ENCODE measurements around the gene HCRTR1.

The HCRTR1 gene

DNA sequence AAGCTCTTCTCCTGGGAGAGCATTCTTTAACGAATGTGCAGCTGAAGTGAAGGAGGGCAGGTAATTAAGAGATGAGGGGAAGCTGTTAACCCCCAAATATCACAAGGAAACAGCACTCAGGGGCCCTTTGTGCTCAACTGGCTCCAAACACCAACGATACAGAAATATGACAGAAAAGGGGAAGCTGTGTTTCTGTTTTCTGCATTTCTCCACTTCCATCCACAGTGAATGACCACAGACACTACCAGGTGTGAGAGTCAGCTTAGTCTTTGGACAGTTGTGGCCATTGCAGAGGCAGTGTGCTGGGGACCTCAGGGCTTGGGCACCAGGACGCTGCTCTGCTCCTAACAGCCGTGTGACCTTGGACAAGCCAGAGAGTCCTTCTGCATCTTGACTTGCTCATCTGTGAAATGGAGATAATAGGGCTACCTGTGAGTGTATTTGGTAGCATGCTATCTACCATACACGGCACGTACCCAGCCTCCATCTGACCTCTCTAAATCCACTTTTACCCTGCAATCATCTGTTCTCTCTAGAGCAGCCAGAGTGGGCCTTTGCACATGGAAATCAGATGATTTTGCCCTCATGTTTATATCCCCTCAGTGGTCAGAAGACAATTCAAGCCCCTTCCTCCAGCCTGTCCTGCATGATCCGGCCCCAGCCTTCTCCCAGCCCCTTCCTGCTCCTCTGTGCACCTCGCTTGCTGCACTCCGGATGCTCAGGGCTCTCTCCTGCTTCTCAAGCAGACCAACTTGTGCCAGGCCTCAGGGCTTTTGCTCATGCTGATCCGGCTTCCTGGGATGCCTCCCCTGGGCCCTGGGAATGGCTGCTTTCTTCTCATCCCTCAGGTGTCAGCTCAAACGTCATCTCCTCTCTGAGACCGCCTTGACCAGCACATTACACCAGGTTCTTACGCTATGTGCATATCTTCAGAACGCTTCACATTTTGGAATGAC lies 45.9 kb upstream of the HCRTR1 start:
- no peak for TF ChIP-seq ZFX (IDR thresholded peaks at IDR 0.05; ENCODE audit: borderline replicate concordance)
- TF ChIP-seq, protein P1, sequence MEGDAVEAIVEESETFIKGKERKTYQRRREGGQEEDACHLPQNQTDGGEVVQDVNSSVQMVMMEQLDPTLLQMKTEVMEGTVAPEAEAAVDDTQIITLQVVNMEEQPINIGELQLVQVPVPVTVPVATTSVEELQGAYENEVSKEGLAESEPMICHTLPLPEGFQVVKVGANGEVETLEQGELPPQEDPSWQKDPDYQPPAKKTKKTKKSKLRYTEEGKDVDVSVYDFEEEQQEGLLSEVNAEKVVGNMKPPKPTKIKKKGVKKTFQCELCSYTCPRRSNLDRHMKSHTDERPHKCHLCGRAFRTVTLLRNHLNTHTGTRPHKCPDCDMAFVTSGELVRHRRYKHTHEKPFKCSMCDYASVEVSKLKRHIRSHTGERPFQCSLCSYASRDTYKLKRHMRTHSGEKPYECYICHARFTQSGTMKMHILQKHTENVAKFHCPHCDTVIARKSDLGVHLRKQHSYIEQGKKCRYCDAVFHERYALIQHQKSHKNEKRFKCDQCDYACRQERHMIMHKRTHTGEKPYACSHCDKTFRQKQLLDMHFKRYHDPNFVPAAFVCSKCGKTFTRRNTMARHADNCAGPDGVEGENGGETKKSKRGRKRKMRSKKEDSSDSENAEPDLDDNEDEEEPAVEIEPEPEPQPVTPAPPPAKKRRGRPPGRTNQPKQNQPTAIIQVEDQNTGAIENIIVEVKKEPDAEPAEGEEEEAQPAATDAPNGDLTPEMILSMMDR (IDR thresholded peaks at IDR 0.05), result no peak
- no peak overlapping the region for H3K27ac ChIP-seq

DNA sequence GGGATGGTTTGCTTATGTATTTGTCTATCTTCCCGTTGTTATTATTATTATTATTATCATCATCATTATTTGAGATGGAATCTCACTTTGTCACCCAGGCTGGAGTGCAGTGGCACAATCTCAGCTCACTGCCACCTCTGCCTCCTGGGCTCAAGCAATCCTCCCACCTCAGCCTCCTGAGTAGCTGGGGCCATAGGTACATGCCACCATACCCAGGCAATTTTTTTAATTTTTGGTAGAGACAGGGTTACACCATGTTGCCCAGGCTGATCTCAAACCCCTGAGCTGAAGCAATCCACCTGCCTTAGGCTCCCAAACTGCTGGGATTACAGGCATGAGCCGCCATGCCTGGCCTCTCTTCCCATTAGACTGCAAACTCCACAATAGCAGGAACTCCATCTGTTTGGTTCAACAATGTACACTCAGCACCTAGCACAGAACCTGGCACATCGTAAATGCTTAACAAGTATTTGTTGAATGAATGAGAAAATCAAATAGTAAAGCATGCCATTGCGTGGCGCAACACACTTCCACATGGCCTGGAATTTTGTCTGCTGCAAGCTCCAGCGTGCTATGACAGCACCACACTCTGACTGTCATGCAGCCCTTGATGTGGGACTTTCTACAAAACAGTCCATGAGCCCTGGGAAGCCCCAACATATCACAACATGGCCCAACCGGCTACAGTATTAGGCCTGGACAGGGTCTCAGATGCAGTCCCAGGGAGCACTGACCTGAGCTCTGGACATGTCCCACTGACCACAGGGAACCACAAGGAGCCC lies 45.0 kb upstream of the HCRTR1 start:
- TF ChIP-seq, protein P1 (IDR thresholded peaks at IDR 0.05), result no peak
- TF ChIP-seq ZFX (IDR thresholded peaks at IDR 0.05; ENCODE audit: borderline replicate concordance), result no peak
- H3K27ac ChIP-seq, result no peak overlapping the region

DNA sequence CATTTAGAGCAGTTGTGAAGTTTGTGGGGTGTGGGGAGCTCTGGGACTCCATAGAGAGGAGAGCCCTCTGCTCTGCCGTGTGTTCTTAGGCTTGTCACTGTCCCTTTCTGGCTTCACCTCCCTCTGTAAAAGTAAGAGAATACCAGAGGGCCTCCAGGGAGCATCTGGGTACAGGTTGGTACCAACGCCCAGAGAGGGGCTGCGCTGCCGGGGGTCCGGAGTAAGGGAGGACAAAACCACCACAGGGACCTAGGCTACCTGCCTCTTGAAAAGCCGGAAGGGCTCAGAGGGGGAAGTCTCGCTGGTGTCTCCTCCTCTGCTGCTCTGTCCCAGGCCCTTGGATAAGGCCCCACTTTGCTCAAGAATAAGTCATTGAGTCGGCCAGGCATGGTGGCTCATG lies 44.2 kb upstream of the HCRTR1 start:
- TF ChIP-seq, protein P1 (IDR thresholded peaks at IDR 0.05), result no peak
- TF ChIP-seq ZFX (IDR thresholded peaks at IDR 0.05; ENCODE audit: borderline replicate concordance), result no peak
- H3K27ac ChIP-seq, result no peak overlapping the region

DNA sequence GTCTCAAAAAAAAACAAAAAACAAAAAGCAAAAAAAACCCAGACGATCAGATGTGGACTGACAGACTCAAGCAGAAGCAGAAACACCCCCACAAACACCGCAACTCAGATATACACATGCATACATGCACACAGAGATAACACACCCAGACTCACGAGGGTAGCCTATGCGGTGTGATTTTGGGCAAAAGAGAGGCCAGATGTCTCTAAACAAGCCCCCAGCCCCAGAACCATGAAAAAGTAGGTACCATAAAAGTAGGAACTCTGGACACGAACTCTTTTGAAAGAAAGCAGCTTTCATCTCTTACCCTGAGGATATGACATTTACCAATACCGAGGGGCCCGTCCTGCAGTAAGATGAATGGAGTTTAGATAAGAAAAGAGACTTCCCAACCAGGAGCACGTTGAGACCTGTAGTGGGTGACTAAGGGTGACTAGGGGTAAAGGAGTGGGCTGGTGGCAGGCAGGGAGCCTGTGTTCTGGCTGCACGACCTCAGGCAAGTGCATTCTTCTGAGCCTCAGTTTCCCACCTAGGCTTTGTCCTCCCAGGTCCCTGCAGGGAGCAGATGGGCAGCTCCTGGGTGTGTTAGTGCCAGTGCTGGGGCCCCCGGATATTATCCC lies 42.6 kb upstream of the HCRTR1 start:
- H3K27ac ChIP-seq, result no peak overlapping the region
- TF ChIP-seq, protein P1 (IDR thresholded peaks at IDR 0.05), result no peak
- TF ChIP-seq ZFX (IDR thresholded peaks at IDR 0.05; ENCODE audit: borderline replicate concordance), result no peak

DNA sequence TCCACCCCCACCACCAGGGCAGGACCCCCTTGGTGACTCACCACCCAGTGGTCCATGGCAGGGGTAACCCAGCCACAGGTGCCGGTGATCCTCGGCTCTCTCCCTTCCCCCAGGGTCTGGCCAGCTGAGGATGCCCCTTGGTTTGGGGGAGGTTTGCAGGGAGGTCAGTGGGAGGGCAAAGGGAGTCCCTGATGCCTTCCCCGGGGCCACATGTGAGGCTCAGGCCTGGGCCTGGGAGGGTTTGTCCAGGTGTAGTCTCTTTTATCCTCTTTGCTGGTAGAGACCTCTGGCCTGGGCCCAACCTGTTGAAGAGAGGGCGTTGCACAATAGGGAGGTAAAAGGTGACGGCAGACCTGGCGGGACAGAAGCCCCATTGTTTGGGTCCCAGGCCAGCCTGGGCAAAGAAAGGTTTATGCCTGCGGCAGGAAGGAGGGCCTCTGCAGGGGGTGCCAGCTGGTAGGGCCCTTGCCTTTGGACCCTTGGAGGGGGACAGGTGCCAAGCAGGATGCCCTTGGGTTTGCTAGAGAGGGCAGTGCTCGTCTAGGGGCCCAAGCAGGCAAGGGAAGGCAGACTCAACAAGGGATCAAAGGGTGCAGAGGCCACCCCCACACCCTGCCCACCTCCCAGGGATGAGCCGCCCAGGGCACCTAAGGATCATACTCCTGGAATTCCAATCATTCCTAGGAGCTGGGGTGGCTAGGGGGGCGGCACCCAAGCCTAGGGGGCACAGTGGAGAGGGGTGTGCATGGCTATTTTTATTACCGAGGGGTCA lies 41.9 kb upstream of the HCRTR1 start:
- TF ChIP-seq, protein P1 (IDR thresholded peaks at IDR 0.05), result no peak
- TF ChIP-seq ZFX (IDR thresholded peaks at IDR 0.05; ENCODE audit: borderline replicate concordance), result no peak
- H3K27ac ChIP-seq, result no peak overlapping the region; the same call in 1 of the 2 replicates

DNA sequence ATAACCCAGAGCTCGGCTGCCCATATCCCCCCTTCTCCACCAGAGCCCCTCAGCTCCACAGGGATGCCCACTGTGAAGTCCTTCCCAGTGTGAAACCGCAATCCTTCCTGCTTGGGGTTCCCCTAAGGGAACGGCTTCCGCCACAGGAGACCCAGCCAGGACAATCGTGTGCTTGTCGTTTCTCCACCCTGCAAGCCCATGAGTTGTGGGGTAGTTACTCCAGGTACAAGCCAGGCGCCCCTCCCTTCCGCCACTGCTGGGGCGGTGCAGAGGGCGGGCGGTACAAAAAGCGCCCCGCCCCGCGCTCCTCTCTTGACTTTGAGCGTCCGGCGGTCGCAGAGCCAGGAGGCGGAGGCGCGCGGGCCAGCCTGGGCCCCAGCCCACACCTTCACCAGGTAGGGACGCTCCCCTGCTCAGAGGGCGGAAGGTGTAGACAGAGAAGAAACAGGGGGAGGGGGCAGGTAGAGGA lies 41.3 kb upstream of the HCRTR1 start, which contains the start of gene TINAGL1:
Gene TINAGL1 (plus strand): TSS at position 315 of the 469 bp plus-strand sequence. CDS start 634 bp downstream, outside the sequence.
- peak within 1 kb of the TSS; percentile 79 for H3K27ac ChIP-seq
- TF ChIP-seq, protein P1 (IDR thresholded peaks at IDR 0.05), result no peak
- TF ChIP-seq ZFX (IDR thresholded peaks at IDR 0.05; ENCODE audit: borderline replicate concordance), result no peak
